ENCODE data around the gene CD2AP. TPM values are rescaled to one million over a fixed set of nuclear protein-coding genes. Genes with fewer than 3 reads are reported as not detected.

Gene CD2AP
- total RNA-seq = 36.6 and 54.5 TPM in 2 replicates

GRCh38 chr6:47477497-47478232 is at the start of gene CD2AP:
Gene CD2AP, plus strand, starts transcription at chr6:47477789. Its CDS starts 456 bp downstream, at chr6:47478245.

Small RNA genes lying within 50 kb of the gene (small RNA-seq; reads per million reads assigned to genes)
- not detected for gene RF00019

Other genes starting within 250 kb of the CD2AP start
- gene TNFRSF21, start 167.9 kb upstream of the CD2AP start, total RNA-seq = 88.1 and 150 TPM in 2 replicates
- not detected in 2 replicates for gene ADGRF4, start 220.8 kb downstream of the CD2AP start, total RNA-seq

Data from vein endothelial cell (primary cell).